GM23338 (cell line): ENCODE data around the gene NFE2L1. TPM values are rescaled to one million over a fixed set of nuclear protein-coding genes. Genes with fewer than 3 reads are reported as not detected.

Experiments
- ATAC-seq: fragments of 200-7000 bp; cut with Tn5 transposase; 3 replicates; pipeline ENCODE4 v1.9.1; 2020
- DNase-seq: peaks from one replicate; pipeline ENCODE4 v3.0.0-alpha.2; 2015; ENCODE audit warnings: low spot score
- H2AFZ ChIP-seq: fragments of 200-600 bp; sonication (generic); 2 replicates; pipeline ENCODE4 v1.8.0; 2016; ENCODE audit warnings: antibody characterized with exemption, mild to moderate bottlenecking, moderate library complexity
- H3F3A ChIP-seq: fragments of 200-600 bp; sonication (generic); replicated peaks from 2 replicates; pipeline ENCODE4 v1.8.0; 2017; ENCODE audit warnings: antibody characterized with exemption, mixed run types, low read depth
- H3K27ac ChIP-seq: fragments of 200-600 bp; sonication (generic); 2 replicates; pipeline ENCODE4 v1.6.1; 2016; ENCODE audit warnings: low read depth
- H3K27me3 ChIP-seq: fragments of 200-600 bp; sonication (generic); 2 replicates; pipeline ENCODE4 v1.8.0; 2016; ENCODE audit warnings: mild to moderate bottlenecking, mixed run types, moderate library complexity; ENCODE audit not compliant: insufficient read depth
- H3K36me3 ChIP-seq: fragments of 200-600 bp; sonication (generic); 2 replicates; pipeline ENCODE4 v1.8.0; 2016; ENCODE audit warnings: mild to moderate bottlenecking; ENCODE audit not compliant: insufficient read depth
- H3K4me1 ChIP-seq: fragments of 200-600 bp; sonication (generic); 2 replicates; pipeline ENCODE4 v1.8.0; 2016; ENCODE audit warnings: mild to moderate bottlenecking, moderate library complexity; ENCODE audit not compliant: insufficient read depth
- H3K4me2 ChIP-seq: fragments of 200-600 bp; sonication (generic); 2 replicates; pipeline ENCODE4 v1.7.1; 2017; ENCODE audit warnings: mixed run types
- H3K4me3 ChIP-seq: fragments of 200-600 bp; sonication (generic); 2 replicates; pipeline ENCODE4 v1.6.1; 2016; ENCODE audit warnings: mixed run types
- H3K79me2 ChIP-seq: fragments of 200-600 bp; sonication (generic); replicated peaks from 2 replicates; pipeline ENCODE4 v1.8.0; 2017; ENCODE audit warnings: mild to moderate bottlenecking; ENCODE audit not compliant: insufficient read depth
- H3K9me2 ChIP-seq: fragments of 200-600 bp; sonication (generic); 2 replicates; pipeline ENCODE4 v1.8.0; 2017; ENCODE audit not compliant: insufficient read depth
- H4K20me1 ChIP-seq: fragments of 200-600 bp; sonication (generic); replicated peaks from 2 replicates; pipeline ENCODE4 v1.8.0; 2017; ENCODE audit warnings: mild to moderate bottlenecking; ENCODE audit not compliant: insufficient read depth
- H3K27ac Mint-ChIP-seq: 2 replicates; pipeline ENCODE4 v1.8.0; 2020; ENCODE audit warnings: inconsistent platforms, mild to moderate bottlenecking, moderate library complexity, mixed read lengths
- H3K27me3 Mint-ChIP-seq: 3 replicates; pipeline ENCODE4 v1.8.0; 2022; ENCODE audit warnings: low read depth, mild to moderate bottlenecking, moderate library complexity, mixed read lengths, inconsistent platforms; ENCODE audit not compliant: insufficient read depth, poor library complexity
- H3K36me3 Mint-ChIP-seq: 3 replicates; pipeline ENCODE4 v1.8.0; 2021; ENCODE audit warnings: low read depth, mild to moderate bottlenecking, inconsistent platforms, moderate library complexity, mixed read lengths
- H3K4me1 Mint-ChIP-seq: 3 replicates; pipeline ENCODE4 v1.8.0; 2020; ENCODE audit warnings: mild to moderate bottlenecking, inconsistent platforms, mixed read lengths
- H3K4me3 Mint-ChIP-seq: 3 replicates; pipeline ENCODE4 v1.8.0; 2021; ENCODE audit warnings: moderate library complexity, mild to moderate bottlenecking, inconsistent platforms, mixed read lengths
- H3K9me3 Mint-ChIP-seq: 3 replicates; pipeline ENCODE4 v1.8.0; 2020; ENCODE audit warnings: moderate library complexity, mild to moderate bottlenecking, inconsistent platforms, mixed read lengths
- CREB1 ChIP-seq: fragments of 250-450 bp; sonication (Bioruptor Pico); IDR thresholded peaks from 2 replicates; pipeline ENCODE4 v1.5.0; 2020; ENCODE audit warnings: low read depth, mild to moderate bottlenecking, moderate library complexity
- EZH2 ChIP-seq: fragments of 200-600 bp; sonication (generic); IDR thresholded peaks from one replicate; pipeline ENCODE4 v1.8.0; 2017; ENCODE audit warnings: antibody characterized with exemption, mild to moderate bottlenecking, low read depth; ENCODE audit not compliant: unreplicated experiment
- EZH2phosphoT487 ChIP-seq: fragments of 200-600 bp; sonication (generic); IDR thresholded peaks from one replicate; pipeline ENCODE4 v1.8.1; 2018; ENCODE audit warnings: antibody characterized with exemption; ENCODE audit not compliant: unreplicated experiment
- JUNB ChIP-seq: IDR thresholded peaks from one replicate; pipeline ENCODE4 v1.6.1; 2016; ENCODE audit warnings: antibody characterized with exemption; ENCODE audit not compliant: unreplicated experiment
- NANOG ChIP-seq: IDR thresholded peaks from 2 replicates; pipeline ENCODE4 v1.6.1; 2016; ENCODE audit warnings: antibody characterized with exemption, borderline replicate concordance
- POLR2AphosphoS5 ChIP-seq: IDR thresholded peaks from 2 replicates; pipeline ENCODE4 v1.6.1; 2016; ENCODE audit warnings: antibody characterized with exemption, low read depth
- STAT1 ChIP-seq: IDR thresholded peaks from one replicate; pipeline ENCODE4 v1.6.1; 2016; ENCODE audit warnings: antibody characterized with exemption; ENCODE audit not compliant: unreplicated experiment
- ZNF114 ChIP-seq: fragments of 250-450 bp; sonication (Bioruptor Pico); IDR thresholded peaks from 2 replicates; pipeline ENCODE4 v1.5.0; 2020; ENCODE audit warnings: mild to moderate bottlenecking, moderate library complexity
- ZNF331 ChIP-seq: fragments of 250-450 bp; sonication (Bioruptor Pico); IDR thresholded peaks from 2 replicates; pipeline ENCODE4 v1.5.0; 2020; ENCODE audit warnings: low read depth, mild to moderate bottlenecking, moderate library complexity
- polyA plus RNA-seq: library from polyadenylated mRNA; unstranded; fragments of >200 nt; fragmentation: Nextera tagmentation; extraction: Ambion mirVana; gene quantifications from 2 replicates; pipeline ENCODE4 v1.2.1, GENCODE V29; 2016
- total RNA-seq: library from RNA; depleted of rRNA; stranded (reverse); fragments of >200 nt; shearing (Covaris generic); gene quantifications from 2 replicates; pipeline ENCODE4 v1.2.3, GENCODE V29; 2014
- TF ChIP-seq, protein P1 (sequence below): IDR thresholded peaks from 2 replicates; pipeline ENCODE4 v1.6.1; 2016; ENCODE audit warnings: antibody characterized with exemption
- TF ChIP-seq, protein P2 (sequence below): IDR thresholded peaks from one replicate; pipeline ENCODE4 v1.6.1; 2018; ENCODE audit warnings: antibody characterized with exemption; ENCODE audit not compliant: unreplicated experiment
- TF ChIP-seq, protein P3 (sequence below), 2 experiments: fragments of 200-600 bp in 1 of 2; sonication (generic) in 1 of 2; conservative IDR thresholded peaks; 2 replicates each; pipeline versions ENCODE4 v1.5.1 to v1.6.1; 2016 to 2017; ENCODE audit warnings: antibody characterized with exemption in 2 of 2, low read depth in 2 of 2, mild to moderate bottlenecking in 2 of 2, moderate library complexity in 1 of 2
- TF ChIP-seq, protein P4 (sequence below): fragments of 250-450 bp; sonication (Bioruptor Pico); IDR thresholded peaks from 2 replicates; pipeline ENCODE4 v1.5.0; 2020; ENCODE audit warnings: mild to moderate bottlenecking, moderate library complexity

Gene NFE2L1
- total and polyA plus RNA-seq, 2 experiments from 2014 or later = 39.9 to 138 TPM

DNA sequence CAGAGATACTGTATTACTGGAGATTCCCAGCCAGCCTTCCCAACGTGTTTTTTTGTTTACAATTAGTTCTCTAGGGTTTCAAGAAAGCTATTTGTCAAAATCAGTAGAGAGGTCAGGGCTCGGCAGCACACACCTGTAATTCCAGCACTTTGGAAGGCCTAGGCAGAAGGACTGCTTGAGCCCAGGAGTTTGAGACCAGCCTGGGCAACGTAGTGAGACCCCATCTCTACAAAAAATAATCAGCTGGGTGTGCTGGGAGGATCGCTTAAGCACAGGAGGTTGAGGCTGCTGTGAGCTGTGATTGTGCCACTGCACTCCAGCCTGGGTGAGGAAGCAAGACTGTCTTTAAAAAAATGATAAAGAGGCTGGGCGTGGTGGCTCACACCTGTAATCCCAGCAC is 33.7 kb downstream of the NFE2L1 start:
- Histone ChIP-seq H2AFZ (no peak overlapping the region), H3K9me2 (no peaks in the 10 kb centered on the region), H3K27ac (0 out of 2 replicates have a peak overlapping the region, but pooled peaks have one; percentile 66), H3K4me2 (no peak overlapping the region), H3K27me3 (no peaks in the 10 kb centered on the region), H3K36me3 (no peaks in the 10 kb centered on the region), H3K79me2 (peaks cover 92% of the 10 kb centered on the region), H3F3A (peaks cover 2% of the 10 kb centered on the region), H4K20me1 (peaks cover 48% of the 10 kb centered on the region), H3K4me3 (no peak overlapping the region), H3K4me1 (no peaks in the 10 kb centered on the region)
- Mint-ChIP-seq H3K27me3 (peaks cover 2% of the 10 kb centered on the region), H3K4me1 (no peaks in the 10 kb centered on the region), H3K9me3 (no peaks in the 10 kb centered on the region), H3K27ac (no peak overlapping the region), H3K4me3 (no peak overlapping the region), H3K36me3 (peaks cover 5% of the 10 kb centered on the region)
- TF ChIP-seq, protein P1, sequence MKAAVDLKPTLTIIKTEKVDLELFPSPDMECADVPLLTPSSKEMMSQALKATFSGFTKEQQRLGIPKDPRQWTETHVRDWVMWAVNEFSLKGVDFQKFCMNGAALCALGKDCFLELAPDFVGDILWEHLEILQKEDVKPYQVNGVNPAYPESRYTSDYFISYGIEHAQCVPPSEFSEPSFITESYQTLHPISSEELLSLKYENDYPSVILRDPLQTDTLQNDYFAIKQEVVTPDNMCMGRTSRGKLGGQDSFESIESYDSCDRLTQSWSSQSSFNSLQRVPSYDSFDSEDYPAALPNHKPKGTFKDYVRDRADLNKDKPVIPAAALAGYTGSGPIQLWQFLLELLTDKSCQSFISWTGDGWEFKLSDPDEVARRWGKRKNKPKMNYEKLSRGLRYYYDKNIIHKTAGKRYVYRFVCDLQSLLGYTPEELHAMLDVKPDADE = no peak
- TF ChIP-seq EZH2 (no peak), POLR2AphosphoS5 (no peak), JUNB (no peak), STAT1 (no peak), ZNF331 (no peak), EZH2phosphoT487 (no peak), ZNF114 (CRISPR knock-in tag) (no peak), NANOG (no peak), CREB1 (no peak)
- TF ChIP-seq, protein P2, sequence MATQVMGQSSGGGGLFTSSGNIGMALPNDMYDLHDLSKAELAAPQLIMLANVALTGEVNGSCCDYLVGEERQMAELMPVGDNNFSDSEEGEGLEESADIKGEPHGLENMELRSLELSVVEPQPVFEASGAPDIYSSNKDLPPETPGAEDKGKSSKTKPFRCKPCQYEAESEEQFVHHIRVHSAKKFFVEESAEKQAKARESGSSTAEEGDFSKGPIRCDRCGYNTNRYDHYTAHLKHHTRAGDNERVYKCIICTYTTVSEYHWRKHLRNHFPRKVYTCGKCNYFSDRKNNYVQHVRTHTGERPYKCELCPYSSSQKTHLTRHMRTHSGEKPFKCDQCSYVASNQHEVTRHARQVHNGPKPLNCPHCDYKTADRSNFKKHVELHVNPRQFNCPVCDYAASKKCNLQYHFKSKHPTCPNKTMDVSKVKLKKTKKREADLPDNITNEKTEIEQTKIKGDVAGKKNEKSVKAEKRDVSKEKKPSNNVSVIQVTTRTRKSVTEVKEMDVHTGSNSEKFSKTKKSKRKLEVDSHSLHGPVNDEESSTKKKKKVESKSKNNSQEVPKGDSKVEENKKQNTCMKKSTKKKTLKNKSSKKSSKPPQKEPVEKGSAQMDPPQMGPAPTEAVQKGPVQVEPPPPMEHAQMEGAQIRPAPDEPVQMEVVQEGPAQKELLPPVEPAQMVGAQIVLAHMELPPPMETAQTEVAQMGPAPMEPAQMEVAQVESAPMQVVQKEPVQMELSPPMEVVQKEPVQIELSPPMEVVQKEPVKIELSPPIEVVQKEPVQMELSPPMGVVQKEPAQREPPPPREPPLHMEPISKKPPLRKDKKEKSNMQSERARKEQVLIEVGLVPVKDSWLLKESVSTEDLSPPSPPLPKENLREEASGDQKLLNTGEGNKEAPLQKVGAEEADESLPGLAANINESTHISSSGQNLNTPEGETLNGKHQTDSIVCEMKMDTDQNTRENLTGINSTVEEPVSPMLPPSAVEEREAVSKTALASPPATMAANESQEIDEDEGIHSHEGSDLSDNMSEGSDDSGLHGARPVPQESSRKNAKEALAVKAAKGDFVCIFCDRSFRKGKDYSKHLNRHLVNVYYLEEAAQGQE = no peak
- TF ChIP-seq, protein P3, sequence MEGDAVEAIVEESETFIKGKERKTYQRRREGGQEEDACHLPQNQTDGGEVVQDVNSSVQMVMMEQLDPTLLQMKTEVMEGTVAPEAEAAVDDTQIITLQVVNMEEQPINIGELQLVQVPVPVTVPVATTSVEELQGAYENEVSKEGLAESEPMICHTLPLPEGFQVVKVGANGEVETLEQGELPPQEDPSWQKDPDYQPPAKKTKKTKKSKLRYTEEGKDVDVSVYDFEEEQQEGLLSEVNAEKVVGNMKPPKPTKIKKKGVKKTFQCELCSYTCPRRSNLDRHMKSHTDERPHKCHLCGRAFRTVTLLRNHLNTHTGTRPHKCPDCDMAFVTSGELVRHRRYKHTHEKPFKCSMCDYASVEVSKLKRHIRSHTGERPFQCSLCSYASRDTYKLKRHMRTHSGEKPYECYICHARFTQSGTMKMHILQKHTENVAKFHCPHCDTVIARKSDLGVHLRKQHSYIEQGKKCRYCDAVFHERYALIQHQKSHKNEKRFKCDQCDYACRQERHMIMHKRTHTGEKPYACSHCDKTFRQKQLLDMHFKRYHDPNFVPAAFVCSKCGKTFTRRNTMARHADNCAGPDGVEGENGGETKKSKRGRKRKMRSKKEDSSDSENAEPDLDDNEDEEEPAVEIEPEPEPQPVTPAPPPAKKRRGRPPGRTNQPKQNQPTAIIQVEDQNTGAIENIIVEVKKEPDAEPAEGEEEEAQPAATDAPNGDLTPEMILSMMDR (conservative IDR thresholded peaks at IDR 0.05; ENCODE audit: low read depth in 2 of 2) = no peak
- TF ChIP-seq, protein P4, sequence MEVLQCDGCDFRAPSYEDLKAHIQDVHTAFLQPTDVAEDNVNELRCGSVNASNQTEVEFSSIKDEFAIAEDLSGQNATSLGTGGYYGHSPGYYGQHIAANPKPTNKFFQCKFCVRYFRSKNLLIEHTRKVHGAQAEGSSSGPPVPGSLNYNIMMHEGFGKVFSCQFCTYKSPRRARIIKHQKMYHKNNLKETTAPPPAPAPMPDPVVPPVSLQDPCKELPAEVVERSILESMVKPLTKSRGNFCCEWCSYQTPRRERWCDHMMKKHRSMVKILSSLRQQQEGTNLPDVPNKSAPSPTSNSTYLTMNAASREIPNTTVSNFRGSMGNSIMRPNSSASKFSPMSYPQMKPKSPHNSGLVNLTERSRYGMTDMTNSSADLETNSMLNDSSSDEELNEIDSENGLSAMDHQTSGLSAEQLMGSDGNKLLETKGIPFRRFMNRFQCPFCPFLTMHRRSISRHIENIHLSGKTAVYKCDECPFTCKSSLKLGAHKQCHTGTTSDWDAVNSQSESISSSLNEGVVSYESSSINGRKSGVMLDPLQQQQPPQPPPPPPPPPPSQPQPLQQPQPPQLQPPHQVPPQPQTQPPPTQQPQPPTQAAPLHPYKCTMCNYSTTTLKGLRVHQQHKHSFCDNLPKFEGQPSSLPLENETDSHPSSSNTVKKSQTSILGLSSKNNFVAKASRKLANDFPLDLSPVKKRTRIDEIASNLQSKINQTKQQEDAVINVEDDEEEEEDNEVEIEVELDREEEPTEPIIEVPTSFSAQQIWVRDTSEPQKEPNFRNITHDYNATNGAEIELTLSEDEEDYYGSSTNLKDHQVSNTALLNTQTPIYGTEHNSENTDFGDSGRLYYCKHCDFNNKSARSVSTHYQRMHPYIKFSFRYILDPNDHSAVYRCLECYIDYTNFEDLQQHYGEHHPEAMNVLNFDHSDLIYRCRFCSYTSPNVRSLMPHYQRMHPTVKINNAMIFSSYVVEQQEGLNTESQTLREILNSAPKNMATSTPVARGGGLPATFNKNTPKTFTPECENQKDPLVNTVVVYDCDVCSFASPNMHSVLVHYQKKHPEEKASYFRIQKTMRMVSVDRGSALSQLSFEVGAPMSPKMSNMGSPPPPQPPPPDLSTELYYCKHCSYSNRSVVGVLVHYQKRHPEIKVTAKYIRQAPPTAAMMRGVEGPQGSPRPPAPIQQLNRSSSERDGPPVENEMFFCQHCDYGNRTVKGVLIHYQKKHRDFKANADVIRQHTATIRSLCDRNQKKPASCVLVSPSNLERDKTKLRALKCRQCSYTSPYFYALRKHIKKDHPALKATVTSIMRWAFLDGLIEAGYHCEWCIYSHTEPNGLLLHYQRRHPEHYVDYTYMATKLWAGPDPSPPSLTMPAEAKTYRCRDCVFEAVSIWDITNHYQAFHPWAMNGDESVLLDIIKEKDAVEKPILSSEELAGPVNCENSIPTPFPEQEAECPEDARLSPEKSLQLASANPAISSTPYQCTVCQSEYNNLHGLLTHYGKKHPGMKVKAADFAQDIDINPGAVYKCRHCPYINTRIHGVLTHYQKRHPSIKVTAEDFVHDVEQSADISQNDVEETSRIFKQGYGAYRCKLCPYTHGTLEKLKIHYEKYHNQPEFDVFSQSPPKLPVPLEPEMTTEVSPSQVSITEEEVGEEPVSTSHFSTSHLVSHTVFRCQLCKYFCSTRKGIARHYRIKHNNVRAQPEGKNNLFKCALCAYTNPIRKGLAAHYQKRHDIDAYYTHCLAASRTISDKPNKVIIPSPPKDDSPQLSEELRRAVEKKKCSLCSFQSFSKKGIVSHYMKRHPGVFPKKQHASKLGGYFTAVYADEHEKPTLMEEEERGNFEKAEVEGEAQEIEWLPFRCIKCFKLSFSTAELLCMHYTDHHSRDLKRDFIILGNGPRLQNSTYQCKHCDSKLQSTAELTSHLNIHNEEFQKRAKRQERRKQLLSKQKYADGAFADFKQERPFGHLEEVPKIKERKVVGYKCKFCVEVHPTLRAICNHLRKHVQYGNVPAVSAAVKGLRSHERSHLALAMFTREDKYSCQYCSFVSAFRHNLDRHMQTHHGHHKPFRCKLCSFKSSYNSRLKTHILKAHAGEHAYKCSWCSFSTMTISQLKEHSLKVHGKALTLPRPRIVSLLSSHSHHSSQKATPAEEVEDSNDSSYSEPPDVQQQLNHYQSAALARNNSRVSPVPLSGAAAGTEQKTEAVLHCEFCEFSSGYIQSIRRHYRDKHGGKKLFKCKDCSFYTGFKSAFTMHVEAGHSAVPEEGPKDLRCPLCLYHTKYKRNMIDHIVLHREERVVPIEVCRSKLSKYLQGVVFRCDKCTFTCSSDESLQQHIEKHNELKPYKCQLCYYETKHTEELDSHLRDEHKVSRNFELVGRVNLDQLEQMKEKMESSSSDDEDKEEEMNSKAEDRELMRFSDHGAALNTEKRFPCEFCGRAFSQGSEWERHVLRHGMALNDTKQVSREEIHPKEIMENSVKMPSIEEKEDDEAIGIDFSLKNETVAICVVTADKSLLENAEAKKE = no peak
- ATAC-seq = no peak
- no peak for DNase-seq
